Urinary bladder (tissue), 4 donors: ENCODE results near the gene PRR35. TPM values are rescaled to one million over a fixed set of nuclear protein-coding genes. Genes with fewer than 3 reads are reported as not detected.
A peak's percentile ranks its signal among the peaks of the same experiment; 100 is the strongest.

Source experiments
- DNase-seq: peaks from one replicate; pipeline ENCODE4 v3.0.0-alpha.2; 2015; ENCODE audit errors: extremely low spot score
- H3K27ac ChIP-seq: one replicate; pipeline ENCODE4 v1.5.1; 2013; ENCODE audit warnings: low read depth, mild to moderate bottlenecking, moderate library complexity
- H3K36me3 ChIP-seq: one replicate; pipeline ENCODE4 v1.6.1; 2013; ENCODE audit warnings: mild to moderate bottlenecking, moderate library complexity; ENCODE audit not compliant: insufficient read depth
- H3K4me1 ChIP-seq: one replicate; pipeline ENCODE4 v1.6.1; 2013; ENCODE audit warnings: mild to moderate bottlenecking, moderate library complexity; ENCODE audit not compliant: insufficient read depth
- H3K4me3 ChIP-seq: one replicate; pipeline ENCODE4 v1.5.1; 2013; ENCODE audit warnings: low read depth, low read length
- WGBS: extraction: QIAGEN DNeasy Blood & Tissue Kit; methylation state at CpG from one replicate; pipeline ENCODE4 v1.1.7; 2013; 5-methylcytosine and 5-hydroxymethylcytosine counted together
- polyA plus RNA-seq: library from polyadenylated mRNA; stranded (reverse); fragments of 200-250 nt; gene quantifications from one replicate; pipeline ENCODE4 v1.2.3, GENCODE V29; 2013
- total RNA-seq: library from RNA; depleted of rRNA; stranded (reverse); fragments of >200 nt; gene quantifications from one replicate; pipeline ENCODE4 v1.2.3, GENCODE V29; 2014
- donor health status: healthy with polysubstance abuse.
- donor health status: healthy.

PRR35 gene
- total RNA-seq (not detected), polyA plus RNA-seq (not detected)

- DNase-seq = no peak
- H3K36me3 ChIP-seq = no peaks in the 10 kb centered on the region
- peak within 1 kb of the TSS; percentile 23 for H3K4me3 ChIP-seq
- H3K27ac ChIP-seq = no peak within 1 kb of the TSS
- H3K4me1 ChIP-seq = peaks cover 2% of the 10 kb centered on the region
- under 1% methylated on average over 80 of the region's 84 CpGs for WGBS
These were observed at the start of gene PRR35 for GRCh38 chr16:560204-560700. Gene PRR35, plus strand, starts transcription at chr16:560394. Its CDS starts 2,901 bp downstream, at chr16:563295.

- H3K4me3 ChIP-seq = no peak overlapping the region
- no peaks in the 10 kb centered on the region for H3K36me3 ChIP-seq
- H3K27ac ChIP-seq = no peak overlapping the region
- no peak for DNase-seq
- H3K4me1 ChIP-seq = no peaks in the 10 kb centered on the region
- WGBS = 90% methylated on average over 6 of the region's 6 CpGs
These were observed 47.4 kb upstream of the PRR35 start for GRCh38 chr16:512802-513201.

GRCh38 chr16:513950-514349 is 46.2 kb upstream of the PRR35 start:
- Histone ChIP-seq H3K4me3 (no peak overlapping the region), H3K4me1 (no peaks in the 10 kb centered on the region), H3K36me3 (no peaks in the 10 kb centered on the region), H3K27ac (no peak overlapping the region)
- DNase-seq = no peak
- 90% methylated on average over 10 of the region's 10 CpGs for WGBS

- no peak for DNase-seq
- WGBS = 94% methylated on average over 45 of the region's 45 CpGs
- no peaks in the 10 kb centered on the region for H3K36me3 ChIP-seq
These were observed 44.8 kb upstream of the PRR35 start for GRCh38 chr16:515175-515938.

GRCh38 chr16:515939-516226 is 44.3 kb upstream of the PRR35 start:
- no peak for DNase-seq
- H3K4me3 ChIP-seq = no peak overlapping the region
- H3K36me3 ChIP-seq = no peaks in the 10 kb centered on the region
- WGBS = 97% methylated on average over 11 of the region's 11 CpGs
- no peaks in the 10 kb centered on the region for H3K4me1 ChIP-seq
- H3K27ac ChIP-seq = no peak overlapping the region

More at GRCh38 chr16:515175-515938, 44.8 kb upstream of the PRR35 start:
- H3K4me3 ChIP-seq = no peak overlapping the region
- no peak overlapping the region for H3K27ac ChIP-seq
- no peaks in the 10 kb centered on the region for H3K4me1 ChIP-seq

- Histone ChIP-seq H3K4me3 (no peak overlapping the region), H3K36me3 (no peaks in the 10 kb centered on the region), H3K4me1 (no peaks in the 10 kb centered on the region), H3K27ac (no peak overlapping the region)
- WGBS = 93% methylated on average over 8 of the region's 8 CpGs
- no peak for DNase-seq
These were observed 43.9 kb upstream of the PRR35 start for GRCh38 chr16:516301-516700.

- 88% methylated on average over 9 of the region's 9 CpGs for WGBS
- Histone ChIP-seq H3K4me3 (no peak overlapping the region), H3K4me1 (no peaks in the 10 kb centered on the region), H3K27ac (no peak overlapping the region), H3K36me3 (no peaks in the 10 kb centered on the region)
- DNase-seq = no peak
These were observed 41.3 kb upstream of the PRR35 start for GRCh38 chr16:518858-519257.

GRCh38 chr16:519425-519824 is 40.8 kb upstream of the PRR35 start:
- DNase-seq = no peak
- Histone ChIP-seq H3K36me3 (no peaks in the 10 kb centered on the region), H3K4me1 (no peaks in the 10 kb centered on the region), H3K27ac (no peak overlapping the region), H3K4me3 (no peak overlapping the region)
- WGBS = 93% methylated on average over 19 of the region's 19 CpGs

- Histone ChIP-seq H3K36me3 (no peaks in the 10 kb centered on the region), H3K4me1 (no peaks in the 10 kb centered on the region), H3K4me3 (no peak overlapping the region), H3K27ac (no peak overlapping the region)
- WGBS = 90% methylated on average over 35 of the region's 35 CpGs
- no peak for DNase-seq
These were observed 40.1 kb upstream of the PRR35 start for GRCh38 chr16:519841-520687.

GRCh38 chr16:520847-521246 is 39.3 kb upstream of the PRR35 start:
- Histone ChIP-seq H3K36me3 (no peaks in the 10 kb centered on the region), H3K4me1 (peaks cover 1% of the 10 kb centered on the region), H3K4me3 (no peak overlapping the region), H3K27ac (no peak overlapping the region)
- DNase-seq = no peak
- WGBS = 92% methylated on average over 13 of the region's 13 CpGs

GRCh38 chr16:521381-522210 is 38.6 kb upstream of the PRR35 start:
- no peaks in the 10 kb centered on the region for H3K36me3 ChIP-seq

GRCh38 chr16:522320-523096 is 37.7 kb upstream of the PRR35 start:
- no peak overlapping the region for H3K27ac ChIP-seq
- 64% methylated on average over 23 of the region's 23 CpGs for WGBS
- H3K36me3 ChIP-seq = no peaks in the 10 kb centered on the region
- H3K4me3 ChIP-seq = no peak overlapping the region
- H3K4me1 ChIP-seq = peaks cover 5% of the 10 kb centered on the region
- no peak for DNase-seq

More at GRCh38 chr16:521381-522210, 38.6 kb upstream of the PRR35 start:
- 80% methylated on average over 34 of the region's 34 CpGs for WGBS
- no peak for DNase-seq
- Histone ChIP-seq H3K4me1 (peaks cover 5% of the 10 kb centered on the region), H3K27ac (no peak overlapping the region), H3K4me3 (no peak overlapping the region)
